HL-60 (cell line): ENCODE measurements around the gene ADSS1.

Experiments used
- DNase-seq, 2 experiments: peaks; one replicate each; pipeline ENCODE4 v3.0.0-alpha.2; 2010 to 2020; ENCODE audit warnings: low read depth in 1 of 2, low spot score in 1 of 2
- H3K27ac ChIP-seq: fragments of 250-450 bp; sonication (Bioruptor Pico); replicated peaks from 2 replicates; pipeline ENCODE4 v1.5.1; 2020; ENCODE audit warnings: mild to moderate bottlenecking, moderate library complexity
- H3K27me3 ChIP-seq: fragments of 250-450 bp; sonication (Bioruptor Pico); 2 replicates; pipeline ENCODE4 v1.5.1; 2021; ENCODE audit warnings: mild to moderate bottlenecking, moderate library complexity; ENCODE audit not compliant: insufficient read depth, poor library complexity, severe bottlenecking
- H3K4me3 ChIP-seq: replicated peaks from 2 replicates; pipeline ENCODE4 v1.5.1; 2011; ENCODE audit warnings: mild to moderate bottlenecking, control low read depth, low read length; ENCODE audit not compliant: insufficient read depth
- GABPA ChIP-seq: IDR thresholded peaks from 2 replicates; pipeline ENCODE4 v1.6.1; 2012; ENCODE audit warnings: low read depth
- POLR2AphosphoS5 ChIP-seq: IDR thresholded peaks from 2 replicates; pipeline ENCODE4 v1.6.1; 2012; ENCODE audit warnings: low read depth
- SPI1 ChIP-seq: IDR thresholded peaks from 2 replicates; pipeline ENCODE4 v1.6.1; 2012; ENCODE audit warnings: low read depth, mild to moderate bottlenecking, borderline replicate concordance
- TF ChIP-seq, protein P1 (sequence below): IDR thresholded peaks from one replicate; pipeline ENCODE4 v1.5.1; 2011; ENCODE audit warnings: low read length, control low read depth, inconsistent platforms; ENCODE audit not compliant: insufficient read depth
- TF ChIP-seq, protein P2 (sequence below): IDR thresholded peaks from 2 replicates; pipeline ENCODE4 v1.6.1; 2012; ENCODE audit warnings: low read depth; ENCODE audit not compliant: insufficient replicate concordance

ADSS1 gene

DNA sequence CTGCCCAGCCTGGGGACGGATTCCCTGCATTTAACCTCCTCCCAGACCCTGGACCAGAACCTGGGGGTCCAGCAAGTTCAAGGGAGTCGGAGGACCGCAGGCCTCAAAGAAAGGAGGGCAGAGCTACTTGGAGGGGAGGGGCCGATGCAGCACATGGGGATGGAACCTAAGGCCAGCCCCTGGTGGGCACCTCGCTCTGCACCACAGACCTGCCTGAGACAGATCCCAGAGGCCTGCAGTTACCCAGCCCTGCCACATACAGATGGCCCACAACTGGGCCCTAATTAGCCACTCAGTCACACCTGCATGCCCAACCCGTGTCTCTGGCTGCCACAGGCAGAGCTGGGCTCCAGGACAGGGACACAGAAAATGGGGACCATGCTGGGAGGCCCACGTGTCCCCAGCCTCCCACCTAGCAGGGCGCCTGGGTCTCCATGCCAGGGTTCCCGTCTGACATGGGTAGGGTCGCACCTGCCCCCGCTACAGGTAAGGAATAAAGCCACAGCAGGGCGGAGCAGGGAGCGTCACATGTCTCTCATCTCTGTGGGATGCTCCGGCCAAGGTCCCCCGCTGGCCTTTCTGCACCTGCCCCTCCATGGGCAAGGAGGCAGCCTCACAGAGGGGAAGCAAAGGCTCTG lies 54.8 kb downstream of the ADSS1 start:
- DNase-seq = no peak
- H3K27ac ChIP-seq = no peak overlapping the region

DNA sequence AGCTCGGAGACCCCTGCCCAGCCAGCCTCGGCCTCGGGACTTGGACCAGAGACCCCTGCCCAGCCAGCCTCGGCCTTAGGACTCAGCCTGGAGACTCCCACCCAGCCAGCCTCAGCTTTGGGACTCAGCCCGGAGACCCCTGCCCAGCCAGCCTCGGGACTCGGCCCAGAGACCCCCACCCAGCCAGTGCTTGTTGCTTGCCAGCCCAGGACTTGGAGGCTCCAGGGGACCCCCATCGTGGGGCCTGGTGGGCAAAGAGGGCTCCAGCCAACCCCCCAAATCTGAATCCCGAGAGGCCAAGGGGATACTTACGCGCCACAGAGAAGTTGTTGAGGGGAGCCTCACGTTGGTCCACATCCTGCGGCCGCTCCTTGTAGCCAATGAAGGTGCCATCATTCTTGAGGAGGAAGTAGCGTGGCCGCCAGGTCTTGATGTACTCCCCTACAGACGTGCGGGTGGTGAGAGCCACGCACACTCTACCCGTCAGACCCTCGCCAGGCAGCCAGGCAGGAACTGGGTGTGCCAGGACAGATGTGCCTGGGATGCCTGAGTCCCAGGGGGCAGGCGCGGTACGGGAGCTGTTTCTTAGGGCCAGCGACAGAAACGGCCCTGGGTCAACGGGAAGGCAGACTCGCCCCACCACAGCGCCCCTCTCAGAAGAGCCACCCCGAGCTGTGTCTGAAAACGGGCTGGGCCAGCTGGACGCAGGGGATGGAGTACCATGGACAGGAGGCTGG lies 55.9 kb downstream of the ADSS1 start:
- H3K27me3 ChIP-seq = no peaks in the 10 kb centered on the region
- DNase-seq = no peak
- no peak overlapping the region for H3K27ac ChIP-seq
- H3K4me3 ChIP-seq = no peak overlapping the region
- TF ChIP-seq, protein P1, sequence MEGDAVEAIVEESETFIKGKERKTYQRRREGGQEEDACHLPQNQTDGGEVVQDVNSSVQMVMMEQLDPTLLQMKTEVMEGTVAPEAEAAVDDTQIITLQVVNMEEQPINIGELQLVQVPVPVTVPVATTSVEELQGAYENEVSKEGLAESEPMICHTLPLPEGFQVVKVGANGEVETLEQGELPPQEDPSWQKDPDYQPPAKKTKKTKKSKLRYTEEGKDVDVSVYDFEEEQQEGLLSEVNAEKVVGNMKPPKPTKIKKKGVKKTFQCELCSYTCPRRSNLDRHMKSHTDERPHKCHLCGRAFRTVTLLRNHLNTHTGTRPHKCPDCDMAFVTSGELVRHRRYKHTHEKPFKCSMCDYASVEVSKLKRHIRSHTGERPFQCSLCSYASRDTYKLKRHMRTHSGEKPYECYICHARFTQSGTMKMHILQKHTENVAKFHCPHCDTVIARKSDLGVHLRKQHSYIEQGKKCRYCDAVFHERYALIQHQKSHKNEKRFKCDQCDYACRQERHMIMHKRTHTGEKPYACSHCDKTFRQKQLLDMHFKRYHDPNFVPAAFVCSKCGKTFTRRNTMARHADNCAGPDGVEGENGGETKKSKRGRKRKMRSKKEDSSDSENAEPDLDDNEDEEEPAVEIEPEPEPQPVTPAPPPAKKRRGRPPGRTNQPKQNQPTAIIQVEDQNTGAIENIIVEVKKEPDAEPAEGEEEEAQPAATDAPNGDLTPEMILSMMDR = no peak
- TF ChIP-seq POLR2AphosphoS5 (no peak), SPI1 (no peak)
- TF ChIP-seq, protein P2, sequence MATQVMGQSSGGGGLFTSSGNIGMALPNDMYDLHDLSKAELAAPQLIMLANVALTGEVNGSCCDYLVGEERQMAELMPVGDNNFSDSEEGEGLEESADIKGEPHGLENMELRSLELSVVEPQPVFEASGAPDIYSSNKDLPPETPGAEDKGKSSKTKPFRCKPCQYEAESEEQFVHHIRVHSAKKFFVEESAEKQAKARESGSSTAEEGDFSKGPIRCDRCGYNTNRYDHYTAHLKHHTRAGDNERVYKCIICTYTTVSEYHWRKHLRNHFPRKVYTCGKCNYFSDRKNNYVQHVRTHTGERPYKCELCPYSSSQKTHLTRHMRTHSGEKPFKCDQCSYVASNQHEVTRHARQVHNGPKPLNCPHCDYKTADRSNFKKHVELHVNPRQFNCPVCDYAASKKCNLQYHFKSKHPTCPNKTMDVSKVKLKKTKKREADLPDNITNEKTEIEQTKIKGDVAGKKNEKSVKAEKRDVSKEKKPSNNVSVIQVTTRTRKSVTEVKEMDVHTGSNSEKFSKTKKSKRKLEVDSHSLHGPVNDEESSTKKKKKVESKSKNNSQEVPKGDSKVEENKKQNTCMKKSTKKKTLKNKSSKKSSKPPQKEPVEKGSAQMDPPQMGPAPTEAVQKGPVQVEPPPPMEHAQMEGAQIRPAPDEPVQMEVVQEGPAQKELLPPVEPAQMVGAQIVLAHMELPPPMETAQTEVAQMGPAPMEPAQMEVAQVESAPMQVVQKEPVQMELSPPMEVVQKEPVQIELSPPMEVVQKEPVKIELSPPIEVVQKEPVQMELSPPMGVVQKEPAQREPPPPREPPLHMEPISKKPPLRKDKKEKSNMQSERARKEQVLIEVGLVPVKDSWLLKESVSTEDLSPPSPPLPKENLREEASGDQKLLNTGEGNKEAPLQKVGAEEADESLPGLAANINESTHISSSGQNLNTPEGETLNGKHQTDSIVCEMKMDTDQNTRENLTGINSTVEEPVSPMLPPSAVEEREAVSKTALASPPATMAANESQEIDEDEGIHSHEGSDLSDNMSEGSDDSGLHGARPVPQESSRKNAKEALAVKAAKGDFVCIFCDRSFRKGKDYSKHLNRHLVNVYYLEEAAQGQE = no peak

More for the DNA sequence above, 54.8 kb downstream of the ADSS1 start:
- TF ChIP-seq, protein P2 = no peak
- no peak for TF ChIP-seq GABPA
- TF ChIP-seq, protein P1 = no peak
- Histone ChIP-seq H3K4me3 (no peak overlapping the region), H3K27me3 (no peaks in the 10 kb centered on the region)

DNA sequence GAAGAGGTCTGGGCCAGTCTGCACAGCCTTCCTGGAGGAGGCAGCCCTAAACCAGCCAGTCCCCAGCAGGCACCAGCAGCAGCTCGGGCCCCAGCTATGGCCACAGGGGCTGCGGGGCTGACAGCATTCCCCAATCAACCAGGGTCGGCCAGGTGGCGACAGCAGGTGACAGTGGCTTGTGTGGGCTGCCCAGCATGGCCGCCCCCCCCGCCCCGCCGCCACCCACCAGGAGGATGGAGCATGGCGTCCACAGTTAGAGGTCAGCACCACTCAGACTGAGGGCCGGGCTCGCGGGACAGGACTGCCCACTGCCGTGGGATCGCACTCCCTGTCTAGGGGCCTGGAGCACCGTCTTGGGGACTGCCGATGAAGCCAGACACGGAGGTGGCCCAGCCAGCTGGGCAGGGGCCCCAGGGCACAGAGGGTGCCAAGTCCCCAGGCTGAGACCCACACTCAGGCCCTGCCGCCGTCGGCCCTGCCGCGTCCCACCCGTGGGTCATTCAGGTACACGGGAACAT lies 56.5 kb downstream of the ADSS1 start:
- H3K27ac ChIP-seq = no peak overlapping the region
- H3K4me3 ChIP-seq = no peak overlapping the region
- H3K27me3 ChIP-seq = no peaks in the 10 kb centered on the region
- DNase-seq = no peak
- TF ChIP-seq GABPA (no peak), POLR2AphosphoS5 (no peak)
- TF ChIP-seq, protein P1 = no peak
- TF ChIP-seq, protein P2 = no peak
